Neural cell (in vitro differentiated cells): ENCODE measurements around the gene CA6. TPM values are rescaled to one million over a fixed set of nuclear protein-coding genes. Genes with fewer than 3 reads are reported as not detected.

Experiments
- H2AFZ ChIP-seq: fragments of 200-600, 300-800 bp; sonication (generic), shearing (Covaris generic); 2 replicates; pipeline ENCODE4 v1.6.0; 2014; ENCODE audit warnings: low read depth, mild to moderate bottlenecking, antibody characterized with exemption, low read length, moderate library complexity
- H3F3A ChIP-seq: fragments of 200-600 bp; shearing (Covaris generic); 2 replicates; pipeline ENCODE4 v1.6.1; 2016; ENCODE audit warnings: mild to moderate bottlenecking, moderate library complexity, mixed read lengths, antibody characterized with exemption, low read length; ENCODE audit not compliant: insufficient read depth, poor library complexity, severe bottlenecking
- H3K27ac ChIP-seq: fragments of 200-600, 300-800 bp; sonication (generic), shearing (Covaris generic); 2 replicates; pipeline ENCODE4 v1.5.1; 2014; ENCODE audit warnings: mild to moderate bottlenecking, low read length, moderate library complexity
- H3K27me3 ChIP-seq: fragments of 300-800, 200-600 bp; sonication (generic), shearing (Covaris generic); 2 replicates; pipeline ENCODE4 v1.6.0; 2014; ENCODE audit warnings: mild to moderate bottlenecking, low read depth, low read length, moderate library complexity; ENCODE audit not compliant: insufficient read depth
- H3K36me3 ChIP-seq: fragments of 300-800, 200-600 bp; sonication (generic), shearing (Covaris generic); 2 replicates; pipeline ENCODE4 v1.5.1; 2014; ENCODE audit warnings: mild to moderate bottlenecking, antibody characterized with exemption, low read length, moderate library complexity; ENCODE audit not compliant: insufficient read depth
- H3K4me2 ChIP-seq: fragments of 300-800, 200-600 bp; sonication (generic), shearing (Covaris generic); 2 replicates; pipeline ENCODE4 v1.6.0; 2014; ENCODE audit warnings: mild to moderate bottlenecking, low read length
- H3K4me3 ChIP-seq: fragments of 300-800, 200-600 bp; sonication (generic), shearing (Covaris generic); 2 replicates; pipeline ENCODE4 v1.5.1; 2014; ENCODE audit warnings: mild to moderate bottlenecking, low read length, moderate library complexity
- H3K79me2 ChIP-seq: fragments of 200-600 bp; shearing (Covaris generic); replicated peaks from 2 replicates; pipeline ENCODE4 v1.6.0; 2014; ENCODE audit warnings: mild to moderate bottlenecking, low read length, moderate library complexity; ENCODE audit not compliant: insufficient read depth
- H3K9ac ChIP-seq: fragments of 300-800, 200-600 bp; sonication (generic), shearing (Covaris generic); 2 replicates; pipeline ENCODE4 v1.6.1; 2016; ENCODE audit warnings: mild to moderate bottlenecking, low read length, mixed read lengths
- H3K9me2 ChIP-seq: fragments of 200-600 bp; shearing (Covaris generic); 2 replicates; pipeline ENCODE4 v1.6.1; 2016; ENCODE audit warnings: mild to moderate bottlenecking, low read length, mixed read lengths; ENCODE audit not compliant: insufficient read depth
- H3K9me3 ChIP-seq: fragments of 200-600, 300-800 bp; sonication (generic), shearing (Covaris generic); 2 replicates; pipeline ENCODE4 v1.6.1; 2016; ENCODE audit warnings: mild to moderate bottlenecking, mixed run types, low read length, moderate library complexity, mixed read lengths
- H4K20me1 ChIP-seq: fragments of 200-600 bp; shearing (Covaris generic); 2 replicates; pipeline ENCODE4 v1.6.1; 2016; ENCODE audit warnings: mild to moderate bottlenecking, mixed run types; ENCODE audit not compliant: insufficient read depth
- CTCF ChIP-seq: fragments of 450-650 bp; IDR thresholded peaks from 2 replicates; pipeline ENCODE4 v1.5.1; 2014; ENCODE audit warnings: antibody characterized with exemption, mild to moderate bottlenecking, moderate library complexity; ENCODE audit not compliant: poor library complexity, severe bottlenecking
- EP300 ChIP-seq: fragments of 450-650 bp; conservative IDR thresholded peaks from 2 replicates; pipeline ENCODE4 v1.6.1; 2014; ENCODE audit warnings: antibody characterized with exemption, mild to moderate bottlenecking, moderate library complexity; ENCODE audit not compliant: poor library complexity, severe bottlenecking
- EZH2 ChIP-seq: fragments of 200-600, 300-800 bp; shearing (Covaris generic), sonication (generic); IDR thresholded peaks from 2 replicates; pipeline ENCODE4 v1.6.1; 2014; ENCODE audit warnings: antibody characterized with exemption, low read length, borderline replicate concordance, mild to moderate bottlenecking; ENCODE audit not compliant: insufficient read depth, poor library complexity, severe bottlenecking
- MXI1 ChIP-seq: fragments of 450-650 bp; conservative IDR thresholded peaks from 2 replicates; pipeline ENCODE4 v1.6.1; 2014; ENCODE audit warnings: antibody characterized with exemption, mild to moderate bottlenecking; ENCODE audit not compliant: poor library complexity, severe bottlenecking
- POLR2AphosphoS5 ChIP-seq: IDR thresholded peaks from 2 replicates; pipeline ENCODE4 v1.6.1; 2012
- RAD21 ChIP-seq: fragments of 450-650 bp; conservative IDR thresholded peaks from 2 replicates; pipeline ENCODE4 v1.6.1; 2014; ENCODE audit warnings: antibody characterized with exemption, mild to moderate bottlenecking, moderate library complexity
- REST ChIP-seq: IDR thresholded peaks from 2 replicates; pipeline ENCODE4 v1.6.1; 2012; ENCODE audit warnings: borderline replicate concordance
- SMC3 ChIP-seq: fragments of 450-650 bp; conservative IDR thresholded peaks from 2 replicates; pipeline ENCODE4 v1.6.1; 2014; ENCODE audit warnings: antibody characterized with exemption, mild to moderate bottlenecking, moderate library complexity; ENCODE audit not compliant: poor library complexity
- TAF1 ChIP-seq: IDR thresholded peaks from 2 replicates; pipeline ENCODE4 v1.6.1; 2012; ENCODE audit warnings: low read depth
- polyA plus RNA-seq: library from polyadenylated mRNA; depleted of rRNA; stranded (reverse); fragments of >200 nt; gene quantifications from 2 replicates; pipeline ENCODE4 v1.2.3, GENCODE V29; 2014

Gene CA6
- polyA plus RNA-seq, 1 donor from 2014 or later = not detected

DNA sequence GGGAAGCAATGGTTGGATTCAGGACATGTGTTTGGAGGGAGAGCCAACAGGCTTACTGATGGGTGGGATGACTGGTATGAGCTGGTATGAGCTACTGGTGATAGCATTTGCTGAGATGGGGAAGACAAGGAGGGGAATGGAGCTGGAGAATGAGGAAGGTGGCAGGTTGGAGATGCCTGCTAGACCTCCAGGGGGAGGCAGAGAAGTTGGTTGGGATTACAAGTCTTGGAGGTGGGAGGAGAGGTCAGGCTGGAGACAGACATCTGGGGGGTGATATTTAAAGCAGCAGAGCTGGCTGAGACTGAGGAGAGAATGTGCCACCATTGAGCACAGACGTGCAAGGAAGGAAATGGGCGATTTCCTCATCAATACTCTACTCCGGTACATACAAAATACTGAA, 35.3 kb upstream of the CA6 start:
- Histone ChIP-seq H3K27me3 (no peaks in the 10 kb centered on the region), H3K4me3 (no peak overlapping the region), H3K27ac (no peak overlapping the region), H3K9ac (no peak overlapping the region), H3K4me2 (no peak overlapping the region), H3K9me3 (no peaks in the 10 kb centered on the region), H2AFZ (no peak overlapping the region), H3F3A (no peaks in the 10 kb centered on the region), H3K79me2 (no peaks in the 10 kb centered on the region), H4K20me1 (no peaks in the 10 kb centered on the region), H3K36me3 (no peaks in the 10 kb centered on the region), H3K9me2 (no peaks in the 10 kb centered on the region)
- TF ChIP-seq EZH2 (no peak), POLR2AphosphoS5 (no peak), REST (no peak), CTCF (no peak), EP300 (no peak), RAD21 (no peak), TAF1 (no peak), SMC3 (no peak)

GRCh38 chr1:8910914-8911313, 34.8 kb upstream of the CA6 start:
- Histone ChIP-seq H2AFZ (no peak overlapping the region), H3F3A (no peaks in the 10 kb centered on the region), H3K9ac (no peak overlapping the region), H3K27ac (no peak overlapping the region), H3K4me2 (no peak overlapping the region), H3K9me2 (no peaks in the 10 kb centered on the region), H3K4me3 (no peak overlapping the region), H4K20me1 (no peaks in the 10 kb centered on the region), H3K9me3 (no peaks in the 10 kb centered on the region), H3K79me2 (no peaks in the 10 kb centered on the region), H3K27me3 (no peaks in the 10 kb centered on the region), H3K36me3 (no peaks in the 10 kb centered on the region)
- TF ChIP-seq MXI1 (no peak), CTCF (no peak), TAF1 (no peak), REST (no peak), EZH2 (no peak), RAD21 (no peak), EP300 (no peak), SMC3 (no peak), POLR2AphosphoS5 (no peak)
